Measurements from ENCODE around the gene FAN1. TPM values are rescaled to one million over a fixed set of nuclear protein-coding genes. Genes with fewer than 3 reads are reported as not detected.

FAN1 gene
- total RNA-seq = 14.4 and 21.6 TPM in 2 replicates

DNA sequence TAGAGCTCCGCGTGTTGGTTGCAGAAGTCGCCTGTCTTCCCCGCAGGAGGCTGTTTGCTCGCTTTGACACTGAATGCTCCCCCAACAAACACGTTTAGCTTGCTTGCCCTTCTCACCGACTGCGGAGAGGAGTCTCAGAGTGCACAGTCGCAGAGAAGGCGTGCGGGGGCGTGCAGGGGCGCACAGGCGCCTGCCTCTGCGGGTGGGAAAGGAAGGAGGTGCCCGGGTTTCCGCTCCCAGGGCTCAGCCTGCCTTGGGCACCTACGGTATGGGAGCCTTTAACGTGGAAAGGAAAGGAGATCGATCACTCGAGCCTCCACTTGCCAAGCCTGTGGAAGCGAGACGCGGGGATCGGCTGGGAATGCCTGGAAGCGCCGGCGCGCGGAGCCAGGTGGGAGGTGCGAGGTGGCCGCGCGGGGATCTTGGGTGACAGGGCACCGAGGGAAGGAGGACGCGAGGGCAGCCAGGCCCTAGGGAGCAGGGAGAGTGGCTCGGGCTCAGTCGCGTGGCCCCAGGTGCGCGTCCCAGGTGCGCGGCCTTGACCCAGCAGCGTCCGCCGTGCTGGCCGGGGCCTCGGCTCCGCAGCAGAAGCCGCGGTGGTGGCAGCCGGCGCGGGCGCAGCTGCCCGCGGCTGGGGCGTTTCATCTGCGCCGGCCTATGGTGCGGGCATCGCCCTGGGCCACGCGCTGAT is at the start of gene FAN1:
Gene FAN1, plus strand, starts transcription at position 419 of the 691 bp plus-strand sequence. CDS start 749 bp downstream, outside the sequence.

DNA sequence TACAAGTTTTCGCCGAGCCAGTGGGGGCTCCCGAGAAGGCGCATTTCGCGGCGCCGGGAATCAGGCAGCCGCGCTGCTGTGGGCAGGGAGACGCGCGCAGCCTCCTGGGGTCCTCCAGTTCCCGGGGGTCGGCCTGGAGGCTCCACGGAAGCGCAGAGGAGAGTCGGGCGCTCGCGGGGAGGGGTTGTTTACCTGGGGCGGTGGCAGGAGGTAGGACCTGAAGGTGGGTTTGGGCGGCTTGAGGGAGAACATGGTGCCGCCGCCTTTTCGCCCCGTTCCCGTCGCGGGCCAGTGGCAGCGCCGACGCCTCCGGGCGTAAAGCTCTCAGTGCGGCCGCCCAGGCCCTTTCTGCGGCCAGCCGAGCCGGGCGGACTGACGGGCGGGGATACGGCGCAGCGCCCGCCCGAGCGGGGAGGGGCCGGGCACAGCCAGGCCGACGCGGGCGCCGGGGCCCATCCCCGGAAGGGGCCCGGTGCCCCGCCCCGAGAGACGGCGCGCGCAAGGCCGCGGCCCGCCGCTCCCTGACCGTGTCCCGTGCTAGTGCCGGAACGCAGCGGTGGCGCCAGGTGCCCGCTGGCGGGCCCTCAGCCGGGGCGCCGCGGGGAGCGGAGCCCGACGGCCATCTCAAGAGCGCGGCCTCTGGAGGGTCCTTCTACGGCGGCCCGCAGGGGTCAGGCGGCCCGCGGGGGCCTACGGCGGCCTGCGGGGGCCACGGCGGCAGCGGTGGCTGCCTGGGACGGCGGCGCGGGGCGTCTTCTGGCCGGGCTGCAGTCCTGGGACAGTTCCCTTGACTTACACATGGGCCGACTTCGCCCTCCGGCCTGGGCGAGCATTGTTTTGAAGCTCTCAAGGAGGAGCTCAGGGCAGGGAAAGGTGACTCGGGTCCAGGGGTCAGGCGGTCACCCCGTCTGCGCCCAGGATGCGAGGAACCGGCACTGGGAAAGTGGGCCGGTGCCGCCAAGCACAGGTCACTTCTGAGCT is 87.8 kb downstream of the FAN1 start, which contains the start of gene MTMR10:
Gene MTMR10, minus strand, starts transcription at position 374 of the 981 bp plus-strand sequence. Its CDS starts 122 bp downstream, at position 252.

Small RNAs within 50 kb of the gene (small RNA-seq; reads per million reads assigned to genes)
- gene RNU6-466P = not detected

Other genes starting within 250 kb of the FAN1 start
- gene MTMR10, start 87.7 kb downstream of the FAN1 start, total RNA-seq = 14.1 TPM in 2 replicates
- gene TRPM1, start 197.8 kb downstream of the FAN1 start, total RNA-seq = not detected in 2 replicates